ENCODE data around the gene DNAJC3.
"Not testable (repeated sequence)": the region's sequence is repeated elsewhere in the genome, so short reads cannot be mapped to it uniquely, and the experiment has no call there.

DNA sequence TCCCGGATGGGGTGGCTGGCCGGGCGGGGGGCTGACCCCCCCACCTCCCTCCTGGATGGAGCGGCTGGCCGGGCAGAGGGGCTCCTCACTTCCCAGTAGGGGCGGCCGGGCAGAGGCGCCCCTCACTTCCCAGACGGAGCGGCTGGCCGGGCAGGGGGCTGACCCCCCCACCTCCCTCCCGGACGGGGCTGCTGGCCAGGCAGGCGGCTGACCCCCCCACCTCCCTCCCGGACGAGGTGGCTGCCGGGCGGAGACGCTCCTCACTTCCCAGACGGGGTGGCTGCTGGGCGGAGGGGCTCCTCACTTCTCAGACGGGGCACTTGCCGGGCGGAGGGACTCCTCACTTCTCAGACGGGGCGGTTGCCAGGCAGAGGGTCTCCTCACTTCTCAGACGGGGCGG, 14.0 kb downstream of the DNAJC3 start:
- TF ChIP-seq, protein P1, sequence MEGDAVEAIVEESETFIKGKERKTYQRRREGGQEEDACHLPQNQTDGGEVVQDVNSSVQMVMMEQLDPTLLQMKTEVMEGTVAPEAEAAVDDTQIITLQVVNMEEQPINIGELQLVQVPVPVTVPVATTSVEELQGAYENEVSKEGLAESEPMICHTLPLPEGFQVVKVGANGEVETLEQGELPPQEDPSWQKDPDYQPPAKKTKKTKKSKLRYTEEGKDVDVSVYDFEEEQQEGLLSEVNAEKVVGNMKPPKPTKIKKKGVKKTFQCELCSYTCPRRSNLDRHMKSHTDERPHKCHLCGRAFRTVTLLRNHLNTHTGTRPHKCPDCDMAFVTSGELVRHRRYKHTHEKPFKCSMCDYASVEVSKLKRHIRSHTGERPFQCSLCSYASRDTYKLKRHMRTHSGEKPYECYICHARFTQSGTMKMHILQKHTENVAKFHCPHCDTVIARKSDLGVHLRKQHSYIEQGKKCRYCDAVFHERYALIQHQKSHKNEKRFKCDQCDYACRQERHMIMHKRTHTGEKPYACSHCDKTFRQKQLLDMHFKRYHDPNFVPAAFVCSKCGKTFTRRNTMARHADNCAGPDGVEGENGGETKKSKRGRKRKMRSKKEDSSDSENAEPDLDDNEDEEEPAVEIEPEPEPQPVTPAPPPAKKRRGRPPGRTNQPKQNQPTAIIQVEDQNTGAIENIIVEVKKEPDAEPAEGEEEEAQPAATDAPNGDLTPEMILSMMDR (IDR thresholded peaks at IDR 0.05) = not testable (repeated sequence)
- not testable (repeated sequence) for TF ChIP-seq POLR2A (IDR thresholded peaks at IDR 0.05)
